Psoas muscle (tissue), 8 donors: Measurements from ENCODE around the gene TNIP2. TPM values are rescaled to one million over a fixed set of nuclear protein-coding genes. Genes with fewer than 3 reads are reported as not detected.

Source experiments
- ATAC-seq, 4 donors: fragments of 200-7000 bp; cut with Tn5 transposase; one replicate each; pipeline ENCODE4 v1.9.1; 2020; ENCODE audit warnings: moderate library complexity in 3 of 4, mild to moderate bottlenecking in 2 of 4
- DNase-seq, 2 donors: peaks; one replicate each; pipeline ENCODE4 v3.0.0-alpha.2; 2020
- H3K27ac ChIP-seq: fragments of 200-600 bp; one replicate; pipeline ENCODE4 v1.8.0; 2022
- H3K27me3 ChIP-seq, 3 donors: fragments of 200-600 bp in 1 of 3; one replicate each; pipeline versions ENCODE4 v1.6.1 to v1.8.0; 2013 to 2022; ENCODE audit warnings: low read length in 2 of 3, mild to moderate bottlenecking in 2 of 3, moderate library complexity in 1 of 3; ENCODE audit not compliant: insufficient read depth in 3 of 3
- H3K36me3 ChIP-seq, 2 donors: fragments of 200-600 bp in 1 of 2; one replicate each; pipeline versions ENCODE4 v1.6.1 to v1.8.0; 2013 to 2022; ENCODE audit warnings: low read depth in 1 of 2, mild to moderate bottlenecking in 1 of 2, moderate library complexity in 1 of 2; ENCODE audit not compliant: insufficient read depth in 1 of 2
- H3K4me1 ChIP-seq: fragments of 200-600 bp; one replicate; pipeline ENCODE4 v1.8.0; 2022
- H3K4me3 ChIP-seq: fragments of 200-600 bp; one replicate; pipeline ENCODE4 v1.8.0; 2022; ENCODE audit warnings: mild to moderate bottlenecking
- H3K9me3 ChIP-seq: fragments of 200-600 bp; one replicate; pipeline ENCODE4 v1.8.0; 2022
- WGBS, 3 donors: extraction: QIAGEN DNeasy Blood & Tissue Kit; methylation state at CpG; one replicate each; pipeline versions ENCODE4 v1.1.6 to v1.1.7; 2013; 5-methylcytosine and 5-hydroxymethylcytosine counted together
- intact Hi-C, 2 donors: fragments of 100-400 bp; cut with DNase I; formaldehyde crosslinking; loops; one replicate each; pipeline versions ENCODE4 v1.11.0 to v1.14.2; 2022
- polyA plus RNA-seq, 3 donors: library from polyadenylated mRNA; stranded (reverse); fragments of 200-250 nt; gene quantifications; one replicate each; pipeline ENCODE4 v1.2.3, GENCODE V29; 2013
- total RNA-seq, 4 donors: library from RNA; stranded (reverse); fragmentation: NEBNext Ultra II Directional in 2 of 4; extraction: Animal tissue kit (Norgen Biotek cat#: 25700) in 2 of 4; gene quantifications; one replicate each; pipeline versions ENCODE4 v1.2.1 to v1.2.4, GENCODE V29; 2021 to 2023
- TF ChIP-seq, protein P1 (sequence below): fragments of 200-600 bp; IDR thresholded peaks from one replicate; pipeline ENCODE4 v1.8.0; 2022; ENCODE audit warnings: antibody characterized with exemption
- donor health status: healthy with polysubstance abuse.
- donor health status: DM: no; HTN: no; CAD: no; lungs with moderate emphysema.
- donor health status: Bipolar disorder and iron deficiency.
- donor health status: healthy.
- donor health status: DM: yes; HTN: yes; CAD: no.
- donor health status: DM: no; HTN: no; CAD: no.
- donor health status: DM: no; HTN: no; CAD: no.
- donor health status: DM: yes; HTN: yes; CAD: no.

Gene TNIP2
- total and polyA plus RNA-seq, 7 donors: 16.3 to 66.2 (median 44.6) TPM

DNA sequence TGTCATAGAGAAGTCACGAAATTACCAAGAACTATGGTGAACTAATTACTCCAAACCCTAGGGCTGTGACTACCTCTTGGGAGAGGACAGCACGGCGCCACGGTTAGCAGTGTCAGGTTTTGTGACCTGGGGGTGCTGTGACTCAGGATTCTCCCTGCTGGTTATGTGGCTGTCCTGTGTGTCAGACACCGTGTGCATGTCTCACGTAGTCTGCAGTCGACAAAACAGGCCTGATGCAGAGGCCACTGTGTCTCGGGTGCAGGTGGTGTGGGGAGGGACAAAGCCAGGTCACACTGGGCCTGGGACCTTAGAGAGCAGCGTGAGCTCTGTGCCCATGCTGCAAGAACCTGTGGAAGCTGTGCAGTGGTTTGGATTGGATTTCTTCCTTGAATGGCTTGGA lies 34.1 kb downstream of the TNIP2 start:
- H3K27me3 ChIP-seq: no peaks in the 10 kb centered on the region
- no peak for DNase-seq
- ATAC-seq: peak in 2 of 4 donors; percentile 20 to 36
- no peak overlapping the region for H3K27ac ChIP-seq
- H3K4me1 ChIP-seq: no peaks in the 10 kb centered on the region
- WGBS, 3 donors: 90 to 96% (median 92%) methylated on average over 9 of the region's 9 CpGs
- intact Hi-C loops: no loop called here
- no peak overlapping the region for H3K4me3 ChIP-seq
- peaks cover 0 to 77% of the 10 kb centered on the region in 2 donors for H3K36me3 ChIP-seq
- H3K9me3 ChIP-seq: no peaks in the 10 kb centered on the region
- TF ChIP-seq, protein P1, sequence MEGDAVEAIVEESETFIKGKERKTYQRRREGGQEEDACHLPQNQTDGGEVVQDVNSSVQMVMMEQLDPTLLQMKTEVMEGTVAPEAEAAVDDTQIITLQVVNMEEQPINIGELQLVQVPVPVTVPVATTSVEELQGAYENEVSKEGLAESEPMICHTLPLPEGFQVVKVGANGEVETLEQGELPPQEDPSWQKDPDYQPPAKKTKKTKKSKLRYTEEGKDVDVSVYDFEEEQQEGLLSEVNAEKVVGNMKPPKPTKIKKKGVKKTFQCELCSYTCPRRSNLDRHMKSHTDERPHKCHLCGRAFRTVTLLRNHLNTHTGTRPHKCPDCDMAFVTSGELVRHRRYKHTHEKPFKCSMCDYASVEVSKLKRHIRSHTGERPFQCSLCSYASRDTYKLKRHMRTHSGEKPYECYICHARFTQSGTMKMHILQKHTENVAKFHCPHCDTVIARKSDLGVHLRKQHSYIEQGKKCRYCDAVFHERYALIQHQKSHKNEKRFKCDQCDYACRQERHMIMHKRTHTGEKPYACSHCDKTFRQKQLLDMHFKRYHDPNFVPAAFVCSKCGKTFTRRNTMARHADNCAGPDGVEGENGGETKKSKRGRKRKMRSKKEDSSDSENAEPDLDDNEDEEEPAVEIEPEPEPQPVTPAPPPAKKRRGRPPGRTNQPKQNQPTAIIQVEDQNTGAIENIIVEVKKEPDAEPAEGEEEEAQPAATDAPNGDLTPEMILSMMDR: no peak

DNA sequence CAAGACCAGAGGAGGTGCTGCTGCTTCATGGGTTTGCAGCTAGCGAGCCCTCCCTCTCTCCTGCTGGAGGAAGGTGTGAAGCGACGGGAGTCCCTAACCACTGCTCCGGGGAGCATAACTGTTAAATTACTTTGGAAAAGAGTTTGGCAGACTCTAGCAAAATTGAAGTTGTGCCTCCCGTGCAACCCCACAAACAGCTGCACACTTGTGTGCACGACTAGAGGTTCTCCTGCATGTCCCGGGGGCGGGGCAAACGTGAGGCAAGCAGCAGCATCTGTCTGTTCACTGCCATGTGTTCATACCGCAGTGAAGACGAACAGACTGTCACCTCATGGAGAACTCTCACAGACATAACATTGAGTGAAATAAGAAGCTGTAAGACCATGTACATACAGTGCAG lies 34.5 kb downstream of the TNIP2 start:
- H3K4me3 ChIP-seq: no peak overlapping the region
- WGBS, 3 donors: 67 to 68% (median 67%) methylated on average over 11 of the region's 11 CpGs
- TF ChIP-seq, protein P1: no peak
- H3K9me3 ChIP-seq: no peaks in the 10 kb centered on the region
- intact Hi-C loops: no loop called here
- no peaks in the 10 kb centered on the region for H3K4me1 ChIP-seq
- peaks cover 0 to 81% of the 10 kb centered on the region in 2 donors for H3K36me3 ChIP-seq
- no peak overlapping the region for H3K27ac ChIP-seq
- ATAC-seq: peak in 1 of 4 donors; percentile 35
- no peak for DNase-seq
- H3K27me3 ChIP-seq: no peaks in the 10 kb centered on the region

DNA sequence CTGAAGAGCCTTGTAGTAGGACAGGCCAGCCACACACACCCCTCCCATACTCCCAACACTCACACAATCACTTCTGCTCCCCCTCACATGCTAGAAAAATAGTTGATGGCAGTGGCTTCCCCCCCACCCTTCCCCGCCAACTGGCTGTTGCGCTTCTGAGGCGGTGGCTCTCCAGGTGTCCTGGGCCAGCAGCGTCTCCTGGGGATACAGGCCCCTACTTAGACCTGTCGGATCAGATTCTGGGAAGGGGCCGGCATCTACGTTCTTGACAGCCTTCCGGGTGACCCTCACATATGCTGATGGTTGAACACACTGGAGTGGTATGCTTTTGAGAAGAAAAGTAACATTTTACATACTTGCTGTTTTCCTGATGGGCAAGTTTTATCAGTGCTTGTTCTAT lies 39.9 kb downstream of the TNIP2 start:
- DNase-seq: no peak
- peaks cover 3 to 59% of the 10 kb centered on the region in 2 donors for H3K36me3 ChIP-seq
- no peaks in the 10 kb centered on the region for H3K9me3 ChIP-seq
- no peaks in the 10 kb centered on the region for H3K27me3 ChIP-seq
- no peak for ATAC-seq
- WGBS, 3 donors: 93 to 95% (median 95%) methylated on average over 8 of the region's 8 CpGs
- TF ChIP-seq, protein P1: no peak
- no peak overlapping the region for H3K4me3 ChIP-seq
- intact Hi-C loops: no loop called here
- H3K4me1 ChIP-seq: no peaks in the 10 kb centered on the region
- no peak overlapping the region for H3K27ac ChIP-seq

DNA sequence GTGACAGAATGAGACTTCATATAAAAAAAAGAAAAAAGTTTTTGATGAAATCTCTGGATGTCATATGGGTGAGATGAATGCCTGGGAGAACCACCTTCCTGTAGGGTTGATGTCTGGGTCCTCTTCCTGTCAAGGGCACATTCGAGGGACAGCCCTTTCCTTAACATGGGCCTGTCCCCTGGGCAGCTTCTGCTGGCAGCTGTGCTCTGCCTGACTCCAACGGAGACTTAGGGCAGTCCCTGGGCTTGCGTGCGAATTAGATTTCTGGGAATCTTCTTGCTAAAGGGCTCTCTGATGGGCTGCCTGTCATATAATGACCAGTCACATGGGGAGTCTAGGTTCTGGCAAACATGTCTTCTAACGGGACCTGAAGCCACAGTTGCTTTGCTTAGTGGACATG lies 40.7 kb downstream of the TNIP2 start:
- ATAC-seq: no peak
- 63 to 79% (median 68%) methylated on average over 5 of the region's 5 CpGs for WGBS, 3 donors
- peaks cover 3 to 52% of the 10 kb centered on the region in 2 donors for H3K36me3 ChIP-seq

DNA sequence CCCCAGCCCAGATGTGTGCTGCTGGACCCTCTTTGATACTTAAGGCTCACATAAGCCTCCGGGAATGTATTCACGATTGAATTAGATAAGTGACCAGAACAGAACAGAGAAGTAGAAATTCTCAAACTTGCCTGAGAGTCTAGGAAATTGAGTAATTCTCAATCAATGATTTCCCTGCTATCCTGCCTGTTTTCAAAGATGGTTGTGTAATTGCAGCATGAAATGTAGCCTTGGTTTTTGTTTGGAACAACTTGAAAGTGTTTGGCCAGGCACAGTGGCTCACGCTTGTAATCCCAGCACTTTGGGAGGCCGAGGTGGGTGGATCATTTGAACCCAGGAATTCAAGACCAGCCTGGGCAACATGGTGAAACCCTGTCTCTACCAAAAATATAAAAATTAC lies 41.2 kb downstream of the TNIP2 start:
- no peak for DNase-seq
- peak in 1 of 4 donors; percentile 9 for ATAC-seq
- peaks cover 3 to 47% of the 10 kb centered on the region in 2 donors for H3K36me3 ChIP-seq
- intact Hi-C loops: no loop called here
- 59 to 65% (median 60%) methylated on average over 4 of the region's 4 CpGs for WGBS, 3 donors
- H3K4me1 ChIP-seq: no peaks in the 10 kb centered on the region
- H3K27me3 ChIP-seq: no peaks in the 10 kb centered on the region
- H3K27ac ChIP-seq: no peak overlapping the region
- TF ChIP-seq, protein P1: no peak
- no peak overlapping the region for H3K4me3 ChIP-seq
- H3K9me3 ChIP-seq: no peaks in the 10 kb centered on the region

More for the DNA sequence above, 40.7 kb downstream of the TNIP2 start:
- H3K4me3 ChIP-seq: no peak overlapping the region
- no peaks in the 10 kb centered on the region for H3K4me1 ChIP-seq
- H3K27me3 ChIP-seq: no peaks in the 10 kb centered on the region
- TF ChIP-seq, protein P1: no peak
- no peak for DNase-seq
- no peaks in the 10 kb centered on the region for H3K9me3 ChIP-seq
- intact Hi-C loops: no loop called here
- H3K27ac ChIP-seq: no peak overlapping the region
